ENCODE measurements around the gene EIPR1. TPM values are rescaled to one million over a fixed set of nuclear protein-coding genes. Genes with fewer than 3 reads are reported as not detected.

The EIPR1 gene
- total RNA-seq, 1 experiment from 2014 or later: 40.4 TPM

- H2AFZ ChIP-seq: no peak overlapping the region
- H3K36me3 ChIP-seq (ENCODE audit: low read depth): no peaks in the 10 kb centered on the region
- no peaks in the 10 kb centered on the region for H3K9me2 ChIP-seq (ENCODE audit: insufficient read depth)
- no peaks in the 10 kb centered on the region for H3K27me3 ChIP-seq (ENCODE audit: insufficient read depth, low read depth)
- H4K20me1 ChIP-seq (ENCODE audit: insufficient read depth): peaks cover 44% of the 10 kb centered on the region
- H3K9me3 ChIP-seq (ENCODE audit: insufficient read depth, low read depth): peaks cover 3% of the 10 kb centered on the region; the same call in 1 of the 2 replicates
- no peaks in the 10 kb centered on the region for H3K4me1 ChIP-seq (replicated peaks; ENCODE audit: insufficient read depth)
- ChIA-PET POLR2A (ENCODE audit: unreplicated experiment) (no interaction called here), CTCF (no interaction called here)
- BruUV-seq (replicated peaks): no TSS peak
- intact Hi-C loops (cut with micrococcal nuclease; ENCODE audit: unreplicated experiment): no loop called here
- no peaks in the 10 kb centered on the region for H3K79me2 ChIP-seq (ENCODE audit: low read depth)
- H3F3A ChIP-seq (ENCODE audit: insufficient read depth, low read depth): peaks cover 3% of the 10 kb centered on the region; the same call in 1 of the 2 replicates
- no peak overlapping the region for H3K4me3 ChIP-seq
- no peak overlapping the region for H3K4me2 ChIP-seq
- DNase-seq: no peak
- no peak overlapping the region for H3K27ac ChIP-seq
- TF ChIP-seq CTCF (conservative IDR thresholded peaks at IDR 0.05): no peak
- TF ChIP-seq EZH2 (IDR thresholded peaks at IDR 0.05; ENCODE audit: low read depth): no peak
Observed at GRCh38 chr2:3262437-3263388, 114.9 kb downstream of the EIPR1 start.

DNA sequence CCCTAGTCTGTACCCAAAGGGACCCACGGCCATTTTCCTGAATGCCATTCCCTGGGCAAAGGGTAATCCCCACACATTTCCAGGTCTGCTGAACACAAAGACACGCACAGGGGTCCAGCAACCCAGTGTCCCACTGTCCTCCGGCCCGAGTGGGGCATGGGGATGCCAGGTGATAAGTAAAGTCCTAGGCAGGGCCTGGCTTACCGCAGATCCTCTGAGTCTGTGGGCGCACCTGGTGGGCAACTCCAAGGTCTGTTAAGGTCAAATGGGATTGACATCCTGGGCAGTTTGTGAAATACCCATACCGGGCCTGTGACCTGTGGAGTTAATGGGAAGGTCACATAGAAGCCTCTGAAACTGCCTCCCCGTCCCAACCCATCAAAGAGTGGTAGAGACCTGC, 116.1 kb downstream of the EIPR1 start:
- peaks cover 35% of the 10 kb centered on the region for H4K20me1 ChIP-seq (ENCODE audit: insufficient read depth)
- intact Hi-C loops (cut with micrococcal nuclease; ENCODE audit: unreplicated experiment): no loop called here
- peaks cover 3% of the 10 kb centered on the region; the same call in 1 of the 2 replicates for H3K9me3 ChIP-seq (ENCODE audit: insufficient read depth, low read depth)
- H2AFZ ChIP-seq: no peak overlapping the region
- H3K9me2 ChIP-seq (ENCODE audit: insufficient read depth): no peaks in the 10 kb centered on the region
- BruUV-seq (replicated peaks): no TSS peak
- peaks cover 3% of the 10 kb centered on the region; the same call in 1 of the 2 replicates for H3F3A ChIP-seq (ENCODE audit: insufficient read depth, low read depth)
- no peak for TF ChIP-seq CTCF (conservative IDR thresholded peaks at IDR 0.05)
- no peak for TF ChIP-seq EZH2 (IDR thresholded peaks at IDR 0.05; ENCODE audit: low read depth)
- no peaks in the 10 kb centered on the region for H3K79me2 ChIP-seq (ENCODE audit: low read depth)
- H3K36me3 ChIP-seq (ENCODE audit: low read depth): no peaks in the 10 kb centered on the region
- no peaks in the 10 kb centered on the region for H3K27me3 ChIP-seq (ENCODE audit: insufficient read depth, low read depth)
- no peak overlapping the region for H3K27ac ChIP-seq
- POLR2A ChIA-PET (ENCODE audit: unreplicated experiment): no interaction called here
- CTCF ChIA-PET: no interaction called here
- no peak overlapping the region for H3K4me3 ChIP-seq
- no peak for DNase-seq
- no peaks in the 10 kb centered on the region for H3K4me1 ChIP-seq (replicated peaks; ENCODE audit: insufficient read depth)
- H3K4me2 ChIP-seq: no peak overlapping the region

GRCh38 chr2:3260959-3261358, 116.7 kb downstream of the EIPR1 start:
- H2AFZ ChIP-seq: no peak overlapping the region
- no peaks in the 10 kb centered on the region for H3K4me1 ChIP-seq (replicated peaks; ENCODE audit: insufficient read depth)
- peaks cover 33% of the 10 kb centered on the region for H4K20me1 ChIP-seq (ENCODE audit: insufficient read depth)
- DNase-seq: no peak
- ChIA-PET POLR2A (ENCODE audit: unreplicated experiment) (no interaction called here), CTCF (no interaction called here)
- H3K36me3 ChIP-seq (ENCODE audit: low read depth): no peaks in the 10 kb centered on the region
- no peak overlapping the region for H3K27ac ChIP-seq
- no peaks in the 10 kb centered on the region for H3K27me3 ChIP-seq (ENCODE audit: insufficient read depth, low read depth)
- H3F3A ChIP-seq (ENCODE audit: insufficient read depth, low read depth): peaks cover 3% of the 10 kb centered on the region; the same call in 1 of the 2 replicates
- H3K9me2 ChIP-seq (ENCODE audit: insufficient read depth): no peaks in the 10 kb centered on the region
- H3K79me2 ChIP-seq (ENCODE audit: low read depth): no peaks in the 10 kb centered on the region
- H3K4me2 ChIP-seq: no peak overlapping the region
- H3K9me3 ChIP-seq (ENCODE audit: insufficient read depth, low read depth): peaks cover 3% of the 10 kb centered on the region; the same call in 1 of the 2 replicates
- H3K4me3 ChIP-seq: no peak overlapping the region
- intact Hi-C loops (cut with micrococcal nuclease; ENCODE audit: unreplicated experiment): no loop called here
- no TSS peak for BruUV-seq (replicated peaks)
- TF ChIP-seq CTCF (conservative IDR thresholded peaks at IDR 0.05): no peak
- no peak for TF ChIP-seq EZH2 (IDR thresholded peaks at IDR 0.05; ENCODE audit: low read depth)
